Skeletal muscle satellite cell (primary cell): ENCODE measurements around the gene NGEF.
"Not testable (repeated sequence)": the region's sequence is repeated elsewhere in the genome, so short reads cannot be mapped to it uniquely, and the experiment has no call there.

Experiments used
- H3K27me3 ChIP-seq: 2 replicates; pipeline ENCODE4 v1.7.0; 2013; ENCODE audit warnings: low read length; ENCODE audit not compliant: control insufficient read depth, insufficient read depth
- H3K36me3 ChIP-seq: 2 replicates; pipeline ENCODE4 v1.7.0; 2013; ENCODE audit warnings: mild to moderate bottlenecking, control low read depth, low read length; ENCODE audit not compliant: insufficient read depth
- H3K4me1 ChIP-seq: 2 replicates; pipeline ENCODE4 v1.7.0; 2013; ENCODE audit warnings: low read length; ENCODE audit not compliant: control insufficient read depth, insufficient read depth
- H3K4me2 ChIP-seq: 2 replicates; pipeline ENCODE4 v1.7.0; 2013; ENCODE audit warnings: mild to moderate bottlenecking, low read length
- H3K4me3 ChIP-seq: 2 replicates; pipeline ENCODE4 v1.7.0; 2013; ENCODE audit warnings: low read length
- H3K9ac ChIP-seq: 2 replicates; pipeline ENCODE4 v1.7.0; 2013; ENCODE audit warnings: mild to moderate bottlenecking, low read depth, low read length, moderate library complexity
- H3K9me3 ChIP-seq: replicated peaks from 2 replicates; pipeline ENCODE4 v1.7.0; 2013; ENCODE audit warnings: mild to moderate bottlenecking, control low read depth, low read length

NGEF gene

DNA sequence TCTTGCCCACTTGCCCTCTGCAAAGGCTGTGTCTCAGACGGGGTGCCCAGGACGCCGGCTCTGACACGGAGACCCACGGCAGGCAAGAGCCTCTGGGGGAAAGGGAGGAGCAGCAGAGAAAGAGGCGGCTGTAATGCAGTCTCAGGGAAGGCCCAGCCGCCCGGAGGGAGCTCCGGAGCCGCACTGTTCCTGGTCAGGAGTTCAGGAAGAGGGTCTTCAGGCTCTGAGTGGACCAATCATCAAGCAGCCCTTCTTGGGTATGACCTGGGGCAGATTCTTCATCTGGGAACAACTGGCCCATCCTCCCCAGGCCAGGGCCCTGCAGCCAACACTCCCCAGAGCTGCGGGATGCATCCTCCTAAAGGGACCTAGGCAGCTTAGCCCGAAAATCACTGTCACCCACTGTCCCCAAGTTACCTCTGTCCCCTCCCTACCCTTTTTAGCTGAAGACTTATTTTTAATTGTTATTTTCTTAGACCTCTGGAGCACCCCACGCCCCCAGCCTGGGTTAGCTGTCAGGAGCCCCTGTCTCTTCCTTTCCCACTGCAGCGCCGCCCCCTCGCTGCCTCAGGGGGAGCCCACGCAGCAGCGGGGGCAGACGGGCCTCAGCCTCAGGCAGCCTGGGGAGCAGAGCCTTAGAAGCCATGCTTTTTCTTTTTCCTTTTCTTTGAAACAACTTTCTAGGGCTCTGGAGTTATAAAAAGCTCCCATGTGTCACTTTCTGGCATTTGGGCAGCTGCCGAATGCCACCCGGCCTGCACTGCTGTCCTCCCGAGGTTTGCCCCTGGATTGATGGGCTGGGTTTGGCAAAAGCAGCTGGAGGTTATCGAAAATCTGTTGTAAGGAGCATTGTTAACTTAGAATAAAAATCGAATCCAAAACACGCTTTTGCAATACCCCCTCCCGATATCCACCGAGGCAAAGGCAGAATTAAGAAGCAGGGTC lies 18.8 kb upstream of the NGEF start:
- no peak overlapping the region for H3K9ac ChIP-seq
- no peaks in the 10 kb centered on the region for H3K36me3 ChIP-seq
- H3K4me2 ChIP-seq, result no peak overlapping the region
- no peak overlapping the region for H3K4me3 ChIP-seq
- H3K4me1 ChIP-seq, result peaks cover 14% of the 10 kb centered on the region
- no peaks in the 10 kb centered on the region for H3K9me3 ChIP-seq
- H3K27me3 ChIP-seq, result no peaks in the 10 kb centered on the region

- no peaks in the 10 kb centered on the region for H3K36me3 ChIP-seq
- no peak overlapping the region for H3K9ac ChIP-seq
- no peaks in the 10 kb centered on the region for H3K9me3 ChIP-seq
- H3K27me3 ChIP-seq, result no peaks in the 10 kb centered on the region
- H3K4me2 ChIP-seq, result no peak overlapping the region
- peaks cover 23% of the 10 kb centered on the region for H3K4me1 ChIP-seq
- no peak overlapping the region for H3K4me3 ChIP-seq
Observed at GRCh38 chr2:233029321-233029720, 16.3 kb upstream of the NGEF start.

GRCh38 chr2:233026198-233026813 lies 13.2 kb upstream of the NGEF start:
- no peaks in the 10 kb centered on the region for H3K27me3 ChIP-seq

DNA sequence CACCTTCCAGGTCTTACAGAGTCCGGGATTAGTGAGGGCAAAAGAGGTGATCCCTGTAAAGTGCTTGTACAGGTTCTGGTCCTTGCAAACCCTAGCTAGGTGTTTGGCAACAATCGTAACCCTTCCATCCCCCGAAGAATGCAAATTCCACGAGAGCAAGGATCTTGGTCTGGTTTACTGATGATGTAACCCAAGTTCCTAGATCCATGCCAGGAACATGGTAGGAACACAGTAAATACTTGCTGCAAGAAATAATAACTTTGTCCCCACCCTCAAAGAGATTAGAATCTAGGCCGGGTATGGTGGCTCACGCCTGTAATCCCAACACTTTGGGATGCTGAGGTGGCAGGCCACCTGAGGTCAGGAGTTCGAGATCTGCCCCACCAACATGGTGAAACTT lies 12.7 kb upstream of the NGEF start:
- Histone ChIP-seq H3K9me3 (no peaks in the 10 kb centered on the region), H3K27me3 (no peaks in the 10 kb centered on the region), H3K36me3 (no peaks in the 10 kb centered on the region), H3K4me3 (no peak overlapping the region), H3K9ac (no peak overlapping the region), H3K4me2 (no peak overlapping the region), H3K4me1 (peaks cover 8% of the 10 kb centered on the region)

More at GRCh38 chr2:233026198-233026813, 13.2 kb upstream of the NGEF start:
- H3K4me1 ChIP-seq, result peaks cover 8% of the 10 kb centered on the region
- H3K36me3 ChIP-seq, result no peaks in the 10 kb centered on the region
- H3K4me3 ChIP-seq, result no peak overlapping the region
- H3K4me2 ChIP-seq, result no peak overlapping the region
- H3K9ac ChIP-seq, result no peak overlapping the region
- H3K9me3 ChIP-seq, result no peaks in the 10 kb centered on the region

DNA sequence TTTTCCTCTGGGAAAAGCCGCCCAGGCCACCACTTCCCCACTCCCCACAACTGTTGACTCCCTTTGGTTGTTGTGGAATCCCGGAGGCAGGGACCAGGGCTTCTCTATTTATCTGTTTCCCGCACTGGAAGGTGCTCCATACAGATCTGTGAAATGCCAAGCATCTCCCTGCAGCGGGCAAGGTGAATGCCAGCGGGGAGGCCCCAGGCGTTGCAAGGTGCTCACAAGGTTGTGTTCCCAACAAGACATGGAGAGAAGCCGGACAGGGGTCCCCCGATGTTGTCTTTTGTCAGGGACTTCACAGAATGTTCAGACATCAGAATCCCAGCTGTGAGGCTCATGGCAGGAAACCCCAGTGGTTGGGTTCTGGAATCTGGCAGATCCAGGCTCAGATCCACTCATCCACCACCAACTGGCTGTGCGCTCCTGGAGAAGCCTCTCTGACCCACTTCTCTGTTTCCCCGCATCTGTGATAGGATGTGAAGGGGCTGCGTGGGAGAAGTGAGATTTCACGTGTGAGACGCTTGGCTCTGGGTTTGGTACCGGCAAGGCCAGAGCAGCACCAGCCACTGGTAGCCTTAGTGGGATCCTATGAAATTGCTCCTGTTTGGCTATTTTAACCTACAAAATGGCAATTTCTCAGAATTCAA lies 10.8 kb upstream of the NGEF start:
- Histone ChIP-seq H3K9ac (no peak overlapping the region), H3K4me3 (no peak overlapping the region), H3K9me3 (no peaks in the 10 kb centered on the region), H3K36me3 (no peaks in the 10 kb centered on the region), H3K4me2 (no peak overlapping the region), H3K4me1 (peaks cover 8% of the 10 kb centered on the region), H3K27me3 (no peaks in the 10 kb centered on the region)

- Histone ChIP-seq H3K9me3 (no peaks in the 10 kb centered on the region), H3K36me3 (no peaks in the 10 kb centered on the region), H3K27me3 (no peaks in the 10 kb centered on the region), H3K4me3 (no peak overlapping the region), H3K4me1 (peaks cover 8% of the 10 kb centered on the region), H3K4me2 (no peak overlapping the region), H3K9ac (no peak overlapping the region)
Observed at GRCh38 chr2:233023007-233023760, 10.1 kb upstream of the NGEF start.

- H3K4me2 ChIP-seq, result no peak overlapping the region
- H3K36me3 ChIP-seq, result no peaks in the 10 kb centered on the region
- H3K9me3 ChIP-seq, result no peaks in the 10 kb centered on the region
- no peak overlapping the region for H3K9ac ChIP-seq
- peaks cover 8% of the 10 kb centered on the region for H3K4me1 ChIP-seq
- H3K4me3 ChIP-seq, result no peak overlapping the region
- no peaks in the 10 kb centered on the region for H3K27me3 ChIP-seq
Observed at GRCh38 chr2:233022561-233022960, 9.5 kb upstream of the NGEF start.

- no peaks in the 10 kb centered on the region for H3K9me3 ChIP-seq
Observed at GRCh38 chr2:233021771-233022170, 8.7 kb upstream of the NGEF start.

DNA sequence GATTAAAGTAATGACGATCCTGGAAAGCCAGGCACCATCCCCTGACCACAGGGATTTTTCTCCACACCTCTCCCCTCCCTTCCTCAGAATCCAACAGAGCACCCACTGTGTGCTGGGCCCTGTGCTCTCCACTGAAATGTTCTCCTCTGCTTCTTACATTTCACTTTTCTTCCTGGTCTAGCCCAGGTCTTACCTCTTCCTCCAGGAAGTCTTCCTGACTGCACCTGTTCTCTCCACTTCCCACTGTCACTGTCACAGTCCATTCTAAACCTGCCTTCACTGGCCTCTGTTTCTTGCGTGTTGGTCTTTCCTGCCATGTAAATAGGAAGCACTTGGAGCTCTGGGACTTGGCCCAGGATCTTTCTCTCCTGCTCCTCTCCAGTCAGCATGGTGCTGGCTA lies 7.4 kb upstream of the NGEF start:
- no peak overlapping the region for H3K4me2 ChIP-seq
- H3K36me3 ChIP-seq, result no peaks in the 10 kb centered on the region
- no peak overlapping the region for H3K9ac ChIP-seq
- no peaks in the 10 kb centered on the region for H3K27me3 ChIP-seq
- no peaks in the 10 kb centered on the region for H3K4me1 ChIP-seq
- no peaks in the 10 kb centered on the region for H3K9me3 ChIP-seq
- H3K4me3 ChIP-seq, result no peak overlapping the region

More at GRCh38 chr2:233021771-233022170, 8.7 kb upstream of the NGEF start:
- H3K4me1 ChIP-seq, result peaks cover 8% of the 10 kb centered on the region
- H3K4me3 ChIP-seq, result no peak overlapping the region
- no peak overlapping the region for H3K4me2 ChIP-seq
- H3K9ac ChIP-seq, result no peak overlapping the region
- H3K27me3 ChIP-seq, result no peaks in the 10 kb centered on the region
- H3K36me3 ChIP-seq, result no peaks in the 10 kb centered on the region

- H3K9ac ChIP-seq, H3K9me3 ChIP-seq, H3K4me2 ChIP-seq, H3K4me3 ChIP-seq, H3K4me1 ChIP-seq, H3K27me3 ChIP-seq, H3K36me3 ChIP-seq: not testable (repeated sequence)
Observed at GRCh38 chr2:233019610-233020009, 6.6 kb upstream of the NGEF start.

DNA sequence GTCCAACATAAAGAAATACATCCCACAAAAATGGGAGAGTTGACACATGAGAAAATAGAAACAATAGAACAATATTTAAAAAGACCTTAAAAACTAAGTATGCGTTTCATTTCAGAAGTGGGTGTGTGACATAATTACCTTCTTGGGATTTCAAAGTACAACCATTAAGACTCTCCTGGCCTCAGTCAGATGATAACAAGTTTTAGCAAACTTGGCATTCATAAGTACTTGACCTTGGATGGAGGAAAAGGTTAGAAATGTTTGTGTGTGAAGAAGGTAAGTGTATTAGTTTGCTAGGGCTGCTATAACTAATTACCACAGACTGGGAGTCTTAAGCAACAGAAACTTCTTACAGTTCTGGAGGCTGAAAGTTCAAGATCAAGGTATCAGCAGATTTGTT lies 4.9 kb upstream of the NGEF start:
- Histone ChIP-seq H3K9me3 (no peaks in the 10 kb centered on the region), H3K4me1 (no peaks in the 10 kb centered on the region), H3K4me3 (no peak overlapping the region), H3K9ac (no peak overlapping the region), H3K4me2 (no peak overlapping the region), H3K27me3 (peaks cover 3% of the 10 kb centered on the region), H3K36me3 (no peaks in the 10 kb centered on the region)
